ENCODE results near the gene CCDC192.

The CCDC192 gene

GRCh38 chr5:127962491-127962890 is 259.3 kb downstream of the CCDC192 start:
- no peak for DNase-seq

GRCh38 chr5:127963233-127963632 is 260.0 kb downstream of the CCDC192 start:
- no peak for DNase-seq

GRCh38 chr5:127963931-127964330 is 260.7 kb downstream of the CCDC192 start:
- DNase-seq, result no peak

- no peak for DNase-seq
Measured at GRCh38 chr5:127967323-127967982, 264.3 kb downstream of the CCDC192 start.

- no peak for DNase-seq
Measured at GRCh38 chr5:127967983-127968592, 264.9 kb downstream of the CCDC192 start.

- DNase-seq, result no peak
Measured at GRCh38 chr5:127969002-127969401, 265.8 kb downstream of the CCDC192 start.

- DNase-seq, result no peak
Measured at GRCh38 chr5:127969651-127970050, 266.5 kb downstream of the CCDC192 start.

GRCh38 chr5:127970081-127970480 is 266.9 kb downstream of the CCDC192 start:
- no peak for DNase-seq

- no peak for DNase-seq
Measured at GRCh38 chr5:127970854-127971425, 267.7 kb downstream of the CCDC192 start.

GRCh38 chr5:127975961-127976360 is 272.8 kb downstream of the CCDC192 start:
- no peak for DNase-seq

- DNase-seq, result no peak
Measured at GRCh38 chr5:127976525-127976924, 273.3 kb downstream of the CCDC192 start.

- DNase-seq, result no peak
Measured at GRCh38 chr5:127976991-127977717, 274.0 kb downstream of the CCDC192 start.

- no peak for DNase-seq
Measured at GRCh38 chr5:127978738-127979300, 275.6 kb downstream of the CCDC192 start.

GRCh38 chr5:127979475-127979874 is 276.3 kb downstream of the CCDC192 start:
- no peak for DNase-seq

GRCh38 chr5:127980843-127981242 is 277.7 kb downstream of the CCDC192 start:
- DNase-seq, result no peak

- no peak for DNase-seq
Measured at GRCh38 chr5:127981498-127981897, 278.3 kb downstream of the CCDC192 start.

GRCh38 chr5:127985811-127986325 is 282.7 kb downstream of the CCDC192 start:
- no peak for DNase-seq

GRCh38 chr5:127987354-127988145 is 284.4 kb downstream of the CCDC192 start:
- no peak for DNase-seq

GRCh38 chr5:127988146-127988760 is 285.1 kb downstream of the CCDC192 start:
- no peak for DNase-seq

Data from activated naive CD4-positive, alpha-beta T cell (primary cell).